Stimulated activated naive CD4-positive, alpha-beta T cell treated with Interleukin-2 at 50 U/mL for 16 hours (primary cell): Measurements from ENCODE around the gene KCNE1.
"Not testable (repeated sequence)": the region's sequence is repeated elsewhere in the genome, so short reads cannot be mapped to it uniquely, and the experiment has no call there.

Experiments
- DNase-seq: peaks from one replicate; lab custom pipeline; 2025; lab: John Stamatoyannopoulos, UW

KCNE1 gene

DNA sequence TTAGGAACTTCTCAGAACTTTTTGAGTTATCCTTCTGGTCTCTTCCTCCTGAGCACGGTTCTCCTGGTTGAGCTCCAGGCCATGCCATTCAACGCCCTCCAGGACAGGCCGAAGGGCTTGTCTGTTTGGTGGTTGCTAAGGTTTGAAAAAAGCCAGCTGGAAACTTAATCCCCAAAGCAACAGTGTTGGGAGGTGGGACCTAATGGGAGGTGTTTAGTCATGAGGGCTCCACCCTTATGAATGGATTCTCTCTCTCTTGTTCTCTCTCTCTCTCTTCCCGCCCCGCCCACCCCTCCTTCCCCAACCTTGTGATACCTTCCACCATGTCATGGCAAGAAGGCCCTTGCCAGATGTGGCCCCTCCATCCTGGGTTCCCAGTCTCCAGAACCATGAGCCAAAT, 829 bp downstream of the KCNE1 start:
- DNase-seq, result no peak

DNA sequence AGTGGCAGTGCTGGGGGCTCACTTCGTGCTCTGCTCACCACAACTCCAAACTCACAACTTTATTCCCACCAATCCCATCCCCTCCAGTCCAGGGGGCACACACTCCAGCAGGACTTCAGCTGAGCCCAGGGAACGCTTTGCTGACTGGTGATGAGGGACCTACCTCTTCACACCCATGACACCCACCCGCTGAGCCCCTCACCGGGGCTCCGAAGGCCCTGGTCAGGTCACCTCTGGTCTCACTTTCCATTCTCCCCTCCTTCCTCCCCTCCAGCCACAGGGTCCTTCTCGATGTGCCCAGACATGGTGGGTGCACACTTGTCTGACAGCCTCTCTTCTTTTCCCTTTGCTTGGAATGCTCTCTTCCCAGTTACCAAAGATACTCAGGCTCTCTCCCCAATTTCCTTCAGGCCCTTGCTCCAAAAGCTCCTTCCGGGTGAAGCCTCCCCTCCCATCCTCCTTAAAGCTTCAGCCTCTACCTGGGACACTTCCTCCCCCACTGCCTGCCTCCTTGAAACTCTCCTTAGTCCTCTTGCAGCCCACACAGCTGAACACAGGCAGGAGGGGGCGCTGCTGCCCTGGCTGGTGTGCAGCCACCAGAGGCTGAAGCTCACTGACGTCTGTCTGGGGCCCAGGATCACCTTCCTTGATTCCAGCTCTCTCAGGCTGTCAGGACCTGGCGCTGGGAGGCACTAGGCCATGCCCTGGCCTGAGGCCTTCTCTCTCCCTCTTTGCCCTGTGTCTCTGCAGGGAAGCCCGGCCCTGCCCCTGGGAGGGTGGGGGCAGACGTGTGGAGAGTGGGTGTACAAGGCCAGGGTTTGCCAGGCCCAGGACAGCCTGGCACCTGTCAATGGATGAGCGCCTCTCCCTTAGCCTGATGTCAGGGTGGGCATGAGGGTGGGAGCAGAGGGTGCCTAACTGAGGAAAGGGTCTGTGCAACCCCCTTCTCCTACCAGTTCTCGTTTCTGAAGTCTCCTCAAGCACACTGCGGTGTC, 1.6 kb downstream of the KCNE1 start:
- DNase-seq, result peak; percentile 18

DNA sequence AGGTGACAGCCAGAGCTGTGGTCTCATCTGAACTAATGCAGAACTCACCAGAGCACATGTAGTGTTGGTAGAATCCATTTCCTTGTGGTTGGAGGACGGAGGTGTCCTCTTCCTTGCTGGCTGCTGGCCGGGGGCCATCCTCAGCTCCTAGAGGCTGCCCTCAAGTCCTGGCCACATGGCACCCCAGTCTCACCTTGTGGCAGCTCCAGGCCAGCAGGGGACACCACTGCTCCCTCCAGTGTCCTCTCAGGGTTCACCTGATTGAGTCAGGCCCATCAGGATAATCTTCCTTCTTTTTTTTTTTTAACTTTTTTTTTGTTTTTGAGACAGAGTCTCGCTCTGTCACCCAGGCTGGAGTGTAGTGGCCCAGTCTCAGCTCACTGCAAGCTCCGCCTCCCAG, 2.9 kb downstream of the KCNE1 start:
- DNase-seq, result no peak

DNA sequence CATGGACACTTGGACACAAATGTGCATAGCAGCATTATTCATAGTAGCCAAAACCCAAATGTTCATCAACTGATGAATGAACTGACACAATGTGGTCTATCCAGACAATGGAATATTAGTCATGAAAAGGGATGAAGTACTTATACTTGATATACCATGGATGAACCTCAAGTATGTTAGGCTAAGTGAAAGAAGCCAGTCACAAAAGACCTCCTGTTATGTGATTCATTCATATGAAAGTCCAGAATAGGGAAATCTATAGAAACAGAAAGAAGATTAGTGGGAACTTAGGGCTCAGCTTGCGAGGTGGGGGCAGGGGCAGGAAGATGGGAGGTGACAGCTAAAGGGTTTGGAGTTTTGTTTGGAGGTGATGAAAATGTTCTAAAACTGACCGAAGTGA, 7.4 kb downstream of the KCNE1 start:
- DNase-seq, result no peak

DNA sequence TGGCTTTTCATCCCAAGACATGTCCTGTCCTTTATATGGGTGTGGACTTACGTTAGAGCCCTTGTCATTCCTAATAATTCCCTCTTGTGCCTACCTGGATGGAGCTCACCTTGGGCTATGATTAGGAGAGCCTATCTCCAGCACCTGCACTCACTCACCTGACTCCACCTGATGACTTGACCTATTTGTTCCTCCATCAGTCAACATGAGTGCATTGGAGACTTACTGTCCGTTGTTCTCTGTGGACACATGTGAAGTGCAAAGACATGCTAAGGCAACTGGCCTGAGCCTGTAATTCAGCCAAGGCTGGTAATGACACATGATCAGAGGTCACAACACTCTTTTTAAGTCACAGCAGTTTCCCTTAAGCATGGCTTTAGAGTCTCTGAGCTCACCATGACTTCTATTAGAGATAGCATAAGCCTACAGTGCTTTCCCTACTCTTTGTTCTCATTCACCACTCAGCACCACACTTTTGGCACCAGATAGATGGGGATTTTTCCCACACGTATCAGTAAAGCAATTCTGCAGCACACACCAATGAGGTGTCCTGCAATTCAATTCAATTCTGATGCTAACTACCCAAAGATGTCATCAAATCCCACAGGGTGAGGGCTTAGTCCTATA, 9.4 kb downstream of the KCNE1 start:
- DNase-seq, result no peak

DNA sequence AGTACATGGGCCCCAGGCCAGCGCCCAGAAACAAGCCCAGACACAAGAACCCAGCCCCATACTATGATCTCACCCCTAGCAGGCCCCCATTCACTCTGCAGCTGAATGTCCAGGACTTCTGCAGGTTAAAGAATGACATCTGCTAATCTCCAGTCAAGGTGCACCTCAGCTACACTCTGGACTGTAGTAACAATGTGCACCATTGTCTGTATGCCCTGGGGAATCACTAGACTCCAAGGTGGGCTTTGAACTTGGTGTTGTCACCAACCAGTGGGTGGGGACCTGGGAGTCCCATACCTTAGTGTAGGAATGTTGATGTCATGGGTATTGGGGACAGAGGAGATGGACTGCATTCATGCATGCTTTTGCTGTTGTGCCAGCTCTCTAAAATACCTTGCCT, 10.3 kb downstream of the KCNE1 start:
- DNase-seq, result no peak

DNA sequence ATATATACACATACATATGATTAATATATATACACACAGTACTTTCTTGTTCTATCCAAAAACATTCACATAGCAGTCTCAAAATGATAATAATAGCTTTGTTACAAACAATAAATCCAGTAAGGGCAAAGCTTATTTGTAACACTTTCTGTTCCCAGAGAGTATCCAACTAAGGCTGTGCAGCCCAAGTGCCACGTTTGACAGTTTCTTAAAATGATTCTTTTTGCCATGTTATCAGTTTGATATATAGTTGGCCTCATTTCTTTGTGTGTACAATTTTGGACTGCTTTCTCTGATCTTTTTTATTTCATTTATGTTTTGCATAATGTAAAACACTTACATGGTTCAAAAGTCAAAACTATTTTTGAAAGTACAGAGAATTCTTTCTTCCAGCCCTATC, 11.8 kb downstream of the KCNE1 start:
- no peak for DNase-seq

DNA sequence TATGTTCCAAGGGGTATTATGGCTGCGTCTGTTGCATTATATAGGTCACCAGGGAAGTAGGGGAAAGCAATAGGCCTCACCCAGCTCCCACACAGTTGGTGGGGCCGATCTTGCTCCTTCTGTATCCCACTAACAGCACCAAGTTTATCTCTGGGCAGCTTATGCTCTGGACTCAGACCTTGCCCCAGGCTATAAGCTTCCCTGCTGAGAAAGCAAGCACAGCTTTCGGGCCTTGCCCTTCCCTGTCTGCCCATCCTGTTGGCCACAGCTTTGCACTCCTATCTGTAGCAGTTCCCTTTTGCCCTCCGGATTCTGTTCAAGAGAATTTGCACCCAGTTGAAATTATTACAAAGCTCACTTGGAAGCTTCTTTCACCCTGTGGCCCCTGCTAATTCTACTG, 12.9 kb downstream of the KCNE1 start:
- no peak for DNase-seq

DNA sequence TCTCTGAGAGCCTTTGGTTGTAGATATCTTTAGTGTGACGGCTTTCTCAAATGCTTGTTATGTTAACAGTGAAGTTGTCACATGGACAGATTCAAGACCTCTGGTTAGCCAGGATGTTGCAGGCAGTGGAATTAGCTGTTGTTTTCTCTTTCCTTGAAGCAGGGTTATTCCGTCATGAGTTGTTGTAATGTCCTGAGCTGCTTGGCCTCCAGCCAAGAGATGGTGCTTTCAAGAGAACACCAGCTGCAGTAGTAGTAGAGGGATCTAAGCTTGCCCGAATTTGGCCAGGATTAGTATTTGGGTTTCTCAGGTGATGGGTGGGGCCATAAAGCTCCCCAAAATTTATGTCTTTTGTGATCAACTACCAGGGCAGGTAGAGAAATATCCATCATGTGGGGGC, 13.4 kb downstream of the KCNE1 start:
- no peak for DNase-seq

DNA sequence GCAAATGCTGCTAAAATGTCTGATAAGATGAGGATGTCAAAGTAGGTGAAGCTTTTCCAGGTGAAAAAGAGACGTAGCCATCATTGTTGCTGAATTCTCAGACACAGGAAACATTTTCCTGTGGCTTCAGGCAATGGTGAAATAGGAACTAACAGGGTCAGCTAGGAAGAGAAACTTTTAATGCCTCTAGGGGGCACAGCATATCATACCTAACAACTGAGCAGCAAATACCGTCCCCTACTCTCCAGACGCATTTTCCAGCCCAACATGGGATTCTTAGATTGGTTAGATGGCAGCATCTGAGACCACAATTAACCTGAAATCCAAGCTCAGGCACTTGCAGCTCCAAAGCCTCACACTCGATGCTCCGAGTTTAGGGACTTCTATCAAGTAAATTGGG, 28.2 kb downstream of the KCNE1 start:
- DNase-seq, result not testable (repeated sequence)

DNA sequence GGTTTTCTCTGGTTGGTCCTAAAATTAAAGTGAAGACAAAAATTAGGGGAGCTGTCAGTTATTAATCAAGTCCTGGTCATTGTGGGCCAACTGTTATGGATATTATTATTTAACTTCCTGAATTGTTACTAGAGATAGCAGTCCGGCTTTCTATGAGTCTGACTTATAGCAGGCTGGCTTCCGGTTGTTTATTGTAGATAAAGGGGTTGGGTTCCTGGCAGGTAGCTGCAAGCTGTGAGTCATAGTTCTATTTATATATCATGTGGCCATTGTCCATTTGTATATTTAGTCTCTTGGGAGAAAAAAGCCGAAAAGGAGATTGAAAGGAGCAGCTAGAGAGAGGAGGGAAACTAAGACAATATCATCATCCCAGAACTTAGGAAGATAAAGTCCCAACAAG, 28.6 kb downstream of the KCNE1 start:
- not testable (repeated sequence) for DNase-seq

DNA sequence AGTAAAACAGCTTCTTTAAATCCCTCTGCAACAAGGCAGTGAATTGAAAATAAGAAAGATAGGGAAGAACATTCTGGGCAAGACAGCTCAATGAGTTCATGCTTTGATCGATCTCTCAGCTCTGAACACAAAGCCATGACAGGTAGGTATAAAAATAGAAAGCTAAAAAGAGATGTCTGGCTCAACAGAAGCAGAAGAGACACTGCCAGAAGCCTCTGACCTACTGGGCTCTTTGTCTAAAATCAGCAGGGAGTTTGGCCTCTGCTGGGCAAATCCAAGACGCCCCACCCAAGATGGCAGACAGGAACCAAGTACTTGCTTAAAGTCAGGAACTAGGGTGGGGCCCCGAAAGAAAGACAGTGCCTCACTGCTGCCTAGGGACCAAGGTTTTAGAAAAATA, 44.7 kb downstream of the KCNE1 start:
- DNase-seq, result not testable (repeated sequence)

DNA sequence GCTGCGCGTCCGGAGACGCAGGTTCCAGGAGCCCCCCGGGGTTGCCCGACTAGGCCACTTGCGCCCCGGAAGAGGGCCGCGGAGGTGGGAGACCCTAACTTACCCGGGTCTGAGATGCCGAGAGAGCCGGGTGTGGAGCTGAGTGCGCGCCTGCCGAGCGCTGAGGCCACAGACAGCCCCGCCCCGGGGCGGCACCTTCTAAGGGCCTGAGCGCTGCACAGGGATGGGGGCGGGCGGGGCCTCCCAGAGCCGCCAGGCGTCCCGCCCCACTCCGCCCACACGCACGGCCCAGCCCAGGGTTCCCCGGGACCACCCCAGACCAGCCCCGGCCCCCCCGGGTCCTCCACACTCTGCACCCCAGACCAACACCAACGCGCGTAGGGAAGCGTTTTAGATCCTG, 52.6 kb downstream of the KCNE1 start:
- not testable (repeated sequence) for DNase-seq

DNA sequence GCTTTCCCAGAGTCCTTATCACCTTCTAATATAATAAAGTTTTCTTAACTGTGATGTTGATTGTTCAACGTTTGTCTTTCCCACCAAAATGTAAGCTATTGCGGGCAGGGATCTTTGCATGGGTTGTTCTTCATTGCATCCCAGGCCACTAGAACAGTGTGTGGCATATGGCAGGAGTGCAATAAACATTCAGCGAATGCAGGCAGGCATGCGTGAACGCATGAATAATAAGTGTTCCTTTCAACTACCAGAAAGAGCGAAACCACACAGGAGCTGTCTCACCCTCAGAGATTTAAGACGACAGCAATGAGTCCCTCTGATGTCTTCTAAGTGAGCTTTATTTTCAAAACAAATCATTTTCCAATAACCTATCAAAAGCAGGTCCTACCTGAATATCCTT, 53.7 kb downstream of the KCNE1 start:
- not testable (repeated sequence) for DNase-seq

DNA sequence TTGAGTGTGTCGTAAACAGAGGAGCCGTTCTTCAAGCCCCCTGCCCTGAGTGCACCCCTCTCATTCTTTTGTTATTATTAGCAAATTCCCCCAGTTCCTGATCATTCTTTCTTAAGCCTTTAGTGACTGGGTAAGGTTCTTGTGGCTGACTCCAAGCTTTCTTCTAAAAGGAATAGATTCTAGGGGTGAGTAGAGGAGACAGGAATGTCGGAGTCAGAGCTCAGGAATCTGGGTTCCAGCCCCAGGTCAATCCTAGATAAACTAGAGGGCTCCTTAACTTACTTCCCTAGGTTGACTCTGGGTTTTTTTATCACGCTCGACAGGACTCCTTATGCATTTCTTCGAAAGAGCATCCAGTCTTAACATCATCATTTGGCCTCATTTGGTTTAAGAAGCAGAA, 55.8 kb downstream of the KCNE1 start:
- not testable (repeated sequence) for DNase-seq

DNA sequence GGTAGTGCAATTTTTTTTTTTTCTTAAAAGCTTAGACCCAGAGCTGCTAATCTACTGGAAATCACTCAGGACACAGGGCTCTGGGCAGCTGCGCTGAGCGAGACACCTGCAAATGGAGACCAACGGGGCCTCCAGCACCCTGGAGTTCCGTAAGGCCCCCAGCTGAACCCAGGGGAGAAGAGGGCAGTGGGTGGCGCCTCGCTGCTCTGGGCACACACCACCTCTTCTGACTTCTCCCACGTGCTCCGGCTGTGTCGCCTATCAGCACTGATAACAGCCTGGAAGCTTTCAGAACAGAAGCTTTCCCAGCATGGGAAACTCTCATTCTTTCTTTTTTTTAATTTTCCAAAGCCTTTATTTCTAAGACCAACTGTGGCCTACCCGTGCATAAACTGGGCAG, 56.4 kb downstream of the KCNE1 start:
- DNase-seq, result not testable (repeated sequence)

DNA sequence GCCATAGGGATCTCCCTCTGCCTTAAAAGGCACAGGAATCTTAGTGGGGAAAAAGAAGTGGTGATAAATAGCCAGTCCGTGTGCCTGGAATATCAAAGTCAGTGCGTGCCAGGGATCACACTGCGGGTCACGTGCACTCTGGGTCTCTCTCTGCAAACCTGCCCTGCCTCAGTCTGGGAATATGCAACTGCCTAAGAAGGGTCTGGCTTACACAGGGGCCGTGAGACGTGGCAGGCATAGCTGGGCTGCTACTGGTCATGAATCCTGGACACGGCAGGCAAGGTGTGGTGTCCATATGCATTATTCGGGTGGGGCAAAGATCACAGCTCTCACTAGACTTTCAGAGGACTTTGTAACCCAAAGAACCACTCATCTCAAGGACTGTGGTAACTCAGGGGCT, 65.0 kb downstream of the KCNE1 start:
- not testable (repeated sequence) for DNase-seq

DNA sequence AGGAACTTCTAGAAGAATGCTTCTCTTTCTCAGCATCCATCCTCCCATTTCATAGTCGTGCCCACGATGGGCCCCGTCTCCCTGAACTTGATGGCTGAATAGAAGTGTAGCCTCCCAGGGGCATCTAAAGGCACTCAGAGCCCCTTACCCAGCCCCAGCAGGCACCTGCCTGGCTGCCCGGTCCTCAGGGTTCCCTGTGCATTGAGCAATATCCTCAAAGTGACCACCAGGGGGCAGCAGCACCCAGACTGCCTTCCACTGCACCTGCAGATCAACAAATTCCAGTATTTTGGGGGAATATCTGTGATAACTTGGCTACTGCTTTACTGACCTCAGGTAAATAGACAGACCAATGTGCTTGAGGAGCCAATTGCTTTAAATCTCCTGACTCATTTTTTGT, 68.5 kb downstream of the KCNE1 start:
- DNase-seq, result not testable (repeated sequence)

DNA sequence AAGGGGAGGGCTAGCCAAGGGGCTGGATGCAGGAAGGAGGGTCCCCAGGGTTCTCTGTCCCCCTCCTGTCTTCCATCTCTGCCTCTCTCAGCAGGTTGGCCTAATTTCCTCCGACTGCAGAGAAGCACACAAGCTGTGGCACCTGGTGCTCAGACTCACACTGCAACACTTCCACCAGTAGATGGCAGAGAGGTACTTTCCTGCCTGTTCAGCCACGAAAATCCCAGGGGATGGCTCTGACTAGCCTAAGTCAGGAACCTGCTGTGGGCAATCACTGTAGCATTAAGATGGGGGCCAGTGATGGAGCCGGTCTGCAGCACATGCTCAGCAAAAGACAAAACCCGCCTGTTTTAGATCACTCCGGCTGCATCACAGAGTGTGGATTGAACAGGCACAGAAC, 82.3 kb downstream of the KCNE1 start:
- DNase-seq, result not testable (repeated sequence)

DNA sequence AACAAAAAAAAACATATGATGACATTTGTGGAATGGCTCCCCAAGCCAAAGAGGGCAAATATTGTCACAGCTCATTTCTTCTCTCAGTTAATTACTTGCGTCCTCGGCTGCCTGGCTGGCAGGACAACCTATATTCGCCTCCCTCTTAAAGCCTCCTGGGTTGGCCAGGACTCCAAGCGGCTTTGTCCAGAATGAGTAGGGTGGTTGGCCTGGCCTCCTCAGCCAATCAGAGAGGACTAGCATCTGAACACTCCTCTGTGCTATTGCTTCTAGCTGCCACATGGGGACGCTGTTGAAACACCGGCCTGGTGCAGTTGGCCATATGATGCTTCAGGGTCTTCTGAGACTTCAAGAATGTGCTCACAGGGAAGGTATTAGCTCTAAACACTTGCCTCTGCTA, 83.6 kb downstream of the KCNE1 start:
- DNase-seq, result not testable (repeated sequence)

DNA sequence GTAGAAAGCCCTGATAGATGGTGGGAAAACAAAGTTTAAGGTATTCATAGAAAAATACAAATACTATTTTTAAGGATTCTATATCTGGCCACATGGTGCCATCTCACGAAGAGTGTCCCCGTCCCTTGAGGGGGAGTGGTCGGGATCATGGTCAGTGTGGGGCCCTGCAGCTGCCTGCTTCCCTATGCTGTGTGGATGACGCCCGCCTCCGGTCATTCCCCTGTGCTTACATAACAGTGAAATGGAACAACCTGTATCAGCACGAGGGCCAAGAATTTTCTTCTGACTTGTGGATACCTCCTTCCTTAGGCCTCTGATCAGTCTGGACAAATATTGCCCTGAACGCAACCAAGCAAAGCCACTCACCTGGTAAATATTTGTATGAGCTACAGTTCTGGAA, 84.7 kb downstream of the KCNE1 start:
- DNase-seq, result not testable (repeated sequence)

DNA sequence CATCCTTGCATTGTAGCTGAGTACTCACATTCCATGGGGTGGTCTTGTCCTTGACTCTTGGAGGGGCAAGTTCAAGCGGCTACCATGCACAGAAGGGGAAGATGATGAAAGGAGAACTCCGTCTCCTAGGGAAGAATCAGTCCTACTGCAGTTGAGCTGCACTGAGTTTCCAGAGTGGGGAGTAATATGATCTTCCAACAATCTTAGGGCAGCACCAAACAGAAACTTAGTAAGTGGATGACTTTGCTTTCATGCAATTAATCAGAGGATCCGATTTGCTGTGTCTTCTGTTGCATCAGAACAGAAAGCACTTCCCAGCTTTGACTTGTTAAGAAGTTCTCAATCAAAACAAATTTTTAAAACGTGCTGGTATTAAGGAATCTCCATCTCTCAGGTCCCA, 88.2 kb downstream of the KCNE1 start, which contains the start of gene SMIM34:
TSS of gene SMIM34 (minus strand) at position 147 of the 400 bp plus-strand sequence. CDS start at position 35, 112 bp downstream.
- not testable (repeated sequence) for DNase-seq

DNA sequence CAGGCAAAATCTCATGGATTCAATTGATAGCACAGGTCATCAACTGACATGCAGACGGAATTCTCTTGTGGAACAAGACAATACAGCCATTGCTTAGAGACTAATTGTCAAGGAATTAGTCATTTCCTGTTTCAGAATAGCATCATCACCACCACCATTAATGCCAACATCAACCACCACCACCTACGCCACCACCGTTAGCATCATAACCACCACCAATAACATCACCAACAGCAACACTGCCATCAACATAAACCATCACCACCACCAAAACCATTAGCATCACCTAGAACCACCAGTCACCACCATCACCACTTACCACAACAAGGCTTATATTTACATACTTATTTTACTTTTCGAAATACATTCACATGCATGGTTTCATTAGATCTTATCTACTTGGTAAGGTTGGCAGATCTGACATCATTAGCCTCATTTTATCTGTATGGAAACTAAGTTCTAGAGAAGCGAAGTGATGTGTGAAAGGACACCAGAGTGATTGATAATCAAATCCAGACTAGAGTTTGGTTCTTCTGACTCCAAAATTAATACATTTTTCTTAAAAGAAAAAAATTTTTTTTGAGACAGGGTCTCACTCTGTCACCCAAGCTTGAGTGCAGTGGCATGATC, 94.4 kb downstream of the KCNE1 start:
- not testable (repeated sequence) for DNase-seq
